Immature natural killer cell (primary cell): Measurements from ENCODE around the gene RBM33. TPM values are rescaled to one million over a fixed set of nuclear protein-coding genes. Genes with fewer than 3 reads are reported as not detected.
A peak's percentile ranks its signal among the peaks of the same experiment; 100 is the strongest.

Source experiments
- DNase-seq, 3 donors: peaks; one replicate each; pipeline ENCODE4 v3.0.0; 2022; ENCODE audit warnings: mixed read lengths in 1 of 3
- H3K27ac Mint-ChIP-seq, 6 donors: one replicate each; pipeline ENCODE4 v1.8.0; 2020; ENCODE audit warnings: mixed read lengths in 6 of 6, mild to moderate bottlenecking in 5 of 6, inconsistent platforms in 4 of 6, moderate library complexity in 3 of 6
- H3K27me3 Mint-ChIP-seq, 3 donors: one replicate each; pipeline ENCODE4 v1.8.0; 2020 to 2021; ENCODE audit warnings: low read depth in 3 of 3, mild to moderate bottlenecking in 3 of 3, mixed read lengths in 3 of 3, moderate library complexity in 3 of 3, inconsistent platforms in 1 of 3
- H3K36me3 Mint-ChIP-seq, 3 donors: one replicate each; pipeline ENCODE4 v1.8.0; 2020; ENCODE audit warnings: mixed read lengths in 3 of 3, inconsistent platforms in 2 of 3, mild to moderate bottlenecking in 2 of 3
- H3K4me1 Mint-ChIP-seq, 2 donors: one replicate each; pipeline ENCODE4 v1.8.0; 2020; ENCODE audit warnings: inconsistent platforms in 2 of 2, mild to moderate bottlenecking in 2 of 2, mixed read lengths in 2 of 2, moderate library complexity in 1 of 2
- H3K4me3 Mint-ChIP-seq, 5 donors: one replicate each; pipeline ENCODE4 v1.8.0; 2020; ENCODE audit warnings: mild to moderate bottlenecking in 5 of 5, mixed read lengths in 5 of 5, inconsistent platforms in 3 of 5, moderate library complexity in 3 of 5
- H3K9me3 Mint-ChIP-seq, 6 donors: one replicate each; pipeline ENCODE4 v1.8.0; 2020; ENCODE audit warnings: mild to moderate bottlenecking in 6 of 6, mixed read lengths in 6 of 6, inconsistent platforms in 4 of 6, moderate library complexity in 3 of 6
- polyA plus RNA-seq, 3 donors: library from polyadenylated mRNA; unstranded; fragments of 300-500 nt; fragmentation: Illumina TruSeq; gene quantifications; one replicate each; pipeline ENCODE4 v1.2.3, GENCODE V29; 2021

The RBM33 gene
- polyA plus RNA-seq, 3 donors from 2014 or later = 10.9 to 61.5 (median 28.3) TPM

DNA sequence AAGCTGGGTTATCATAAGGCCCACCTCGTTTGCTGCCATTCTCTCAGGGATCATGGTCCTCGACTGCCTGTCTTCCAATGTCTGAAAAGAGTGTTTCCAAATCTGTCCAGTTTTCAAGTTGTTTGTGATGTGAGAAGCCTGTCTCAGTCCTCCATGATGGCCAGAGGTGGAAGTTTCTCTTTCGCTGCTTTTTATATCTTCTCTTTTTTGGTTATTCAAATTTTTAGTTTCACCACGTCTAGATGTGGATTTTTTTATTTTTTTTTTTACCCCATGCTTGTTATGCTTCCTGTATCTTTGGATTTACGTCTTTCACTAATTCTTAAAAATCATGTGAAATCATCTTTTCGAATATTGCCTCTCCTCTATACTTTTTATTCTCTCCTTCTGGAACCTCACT is 6.1 kb upstream of the RBM33 start:
- no peak overlapping the region for H3K27ac Mint-ChIP-seq
- DNase-seq = no peak
- H3K9me3 Mint-ChIP-seq = peaks cover 0 to 13% (median 7%) of the 10 kb centered on the region in 6 donors
- peaks cover 1 to 3% of the 10 kb centered on the region in 2 donors for H3K4me1 Mint-ChIP-seq
- H3K27me3 Mint-ChIP-seq = peaks cover 4 to 12% (median 8%) of the 10 kb centered on the region in 3 donors
- peaks cover 4 to 34% (median 25%) of the 10 kb centered on the region in 3 donors for H3K36me3 Mint-ChIP-seq
- no peak overlapping the region for H3K4me3 Mint-ChIP-seq

DNA sequence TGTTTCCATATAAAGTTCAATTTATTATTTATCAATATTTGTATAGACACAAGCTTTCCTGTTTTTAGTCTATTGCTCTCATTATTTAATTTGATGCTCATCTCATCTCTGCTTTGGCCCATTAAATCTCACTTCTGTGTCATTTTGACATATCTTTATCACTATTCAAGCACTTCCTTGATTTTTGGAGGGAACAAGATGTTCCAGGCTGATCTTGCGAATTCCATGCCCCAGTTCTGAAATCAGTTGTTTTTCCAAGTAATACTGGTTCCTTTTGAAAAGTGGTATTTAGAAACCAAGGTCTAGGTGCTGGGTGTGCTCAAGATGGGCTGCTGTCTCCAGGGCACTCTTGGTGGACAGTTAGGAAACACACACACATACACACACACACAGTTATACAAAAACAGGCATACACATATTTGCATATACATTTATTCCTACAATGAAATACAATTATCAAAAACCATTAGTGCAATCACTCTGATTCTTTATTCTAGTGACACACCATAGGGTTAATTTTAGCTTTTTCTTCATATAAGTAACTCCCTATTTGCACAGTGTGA is 4.4 kb upstream of the RBM33 start:
- DNase-seq = no peak
- no peak overlapping the region for H3K4me3 Mint-ChIP-seq
- H3K27ac Mint-ChIP-seq = peak overlapping the region in 1 of 6 donors; percentile 35
- H3K36me3 Mint-ChIP-seq = peaks cover 6 to 38% (median 27%) of the 10 kb centered on the region in 3 donors
- peaks cover 0 to 13% (median 7%) of the 10 kb centered on the region in 6 donors for H3K9me3 Mint-ChIP-seq
- H3K27me3 Mint-ChIP-seq = peaks cover 13 to 16% (median 14%) of the 10 kb centered on the region in 3 donors
- H3K4me1 Mint-ChIP-seq = peaks cover 10 to 16% of the 10 kb centered on the region in 2 donors

DNA sequence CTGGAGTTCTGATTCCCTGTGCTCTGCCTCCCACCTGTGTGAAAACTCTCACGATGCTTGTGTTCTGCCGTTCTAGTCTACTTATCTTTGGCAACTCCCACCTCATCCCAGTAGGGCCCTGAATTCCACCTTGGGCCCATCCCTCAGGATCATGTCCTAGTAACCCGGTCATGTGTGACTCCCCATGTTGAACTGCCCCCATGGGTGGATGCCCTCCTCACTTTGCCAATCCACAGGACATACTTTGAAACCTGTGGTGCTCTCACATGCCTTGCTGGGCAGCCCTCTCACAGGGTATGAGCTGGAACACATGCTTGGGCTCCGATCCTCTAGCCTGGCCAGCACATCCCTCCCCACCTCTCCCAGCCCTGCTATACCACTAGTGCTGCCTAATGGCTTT is 3.8 kb upstream of the RBM33 start:
- H3K27me3 Mint-ChIP-seq = peaks cover 14 to 17% (median 15%) of the 10 kb centered on the region in 3 donors
- no peak overlapping the region for H3K4me3 Mint-ChIP-seq
- H3K36me3 Mint-ChIP-seq = peaks cover 7 to 38% (median 27%) of the 10 kb centered on the region in 3 donors
- peaks cover 0 to 13% (median 7%) of the 10 kb centered on the region in 6 donors for H3K9me3 Mint-ChIP-seq
- peaks cover 16 to 22% of the 10 kb centered on the region in 2 donors for H3K4me1 Mint-ChIP-seq
- no peak overlapping the region for H3K27ac Mint-ChIP-seq
- DNase-seq = no peak

DNA sequence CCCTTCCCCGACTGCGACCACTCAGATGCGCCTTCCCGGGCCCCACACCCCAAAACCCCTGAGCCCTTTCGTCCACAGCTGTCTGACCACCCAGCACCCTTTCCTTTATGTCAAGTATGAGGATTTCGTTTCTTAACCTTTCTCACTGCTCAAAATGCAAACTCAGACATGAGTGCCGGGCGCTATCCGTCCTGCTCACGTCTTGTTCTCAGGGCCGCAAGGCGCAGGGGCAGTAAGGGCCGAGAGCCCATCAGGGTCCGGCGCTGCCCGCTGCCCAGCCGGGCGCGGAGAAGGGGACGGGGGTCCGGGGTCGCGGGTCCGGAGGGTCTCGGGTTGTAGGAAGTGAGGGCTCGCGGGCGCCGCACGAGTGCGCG is 670 bp upstream of the RBM33 start:
- no peak for DNase-seq
- Mint-ChIP-seq H3K27me3 (peaks cover 6 to 13% (median 11%) of the 10 kb centered on the region in 3 donors), H3K9me3 (peaks cover 0 to 6% (median 3%) of the 10 kb centered on the region in 6 donors), H3K36me3 (peaks cover 15 to 42% (median 41%) of the 10 kb centered on the region in 3 donors), H3K4me1 (peaks cover 42 to 53% of the 10 kb centered on the region in 2 donors), H3K27ac (peak overlapping the region; percentile 94 to 98 (median 98)), H3K4me3 (peak overlapping the region; percentile 97 to 99 (median 98))

DNA sequence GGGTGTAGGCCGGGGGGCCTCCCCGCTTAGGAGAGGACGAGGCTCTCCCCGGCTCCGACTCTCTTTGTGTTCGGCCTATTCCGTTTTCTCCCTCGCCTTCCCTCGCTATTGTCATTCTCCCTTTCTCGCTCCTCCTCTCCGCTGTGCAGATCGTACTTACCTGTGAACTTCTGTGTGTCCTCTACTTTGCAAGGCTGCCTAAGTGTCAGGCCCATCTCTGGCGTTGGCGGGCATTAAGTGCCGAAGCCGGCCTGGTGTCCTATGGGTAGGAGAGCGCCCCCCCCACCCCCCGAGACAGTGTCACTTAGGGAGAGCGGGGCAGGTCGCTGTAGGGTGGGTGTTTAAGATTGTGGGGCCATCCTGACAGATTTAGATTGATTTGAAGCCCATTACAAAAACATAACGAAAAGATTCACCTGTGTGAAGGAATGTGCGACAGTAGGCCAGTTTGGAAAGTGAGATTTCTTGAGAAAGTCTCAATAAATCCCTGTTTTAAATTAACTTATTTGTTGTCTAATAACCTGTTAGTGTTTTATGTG is 579 bp downstream of the RBM33 start:
- H3K9me3 Mint-ChIP-seq = peaks cover 0 to 10% (median 4%) of the 10 kb centered on the region in 6 donors
- H3K36me3 Mint-ChIP-seq = peaks cover 17 to 43% (median 41%) of the 10 kb centered on the region in 3 donors
- peak overlapping the region; percentile 97 to 99 (median 98) for H3K4me3 Mint-ChIP-seq
- peaks cover 54 to 66% of the 10 kb centered on the region in 2 donors for H3K4me1 Mint-ChIP-seq
- peak overlapping the region; percentile 94 to 99 (median 98) for H3K27ac Mint-ChIP-seq
- DNase-seq = no peak
- H3K27me3 Mint-ChIP-seq = peaks cover 6 to 14% (median 9%) of the 10 kb centered on the region in 3 donors

DNA sequence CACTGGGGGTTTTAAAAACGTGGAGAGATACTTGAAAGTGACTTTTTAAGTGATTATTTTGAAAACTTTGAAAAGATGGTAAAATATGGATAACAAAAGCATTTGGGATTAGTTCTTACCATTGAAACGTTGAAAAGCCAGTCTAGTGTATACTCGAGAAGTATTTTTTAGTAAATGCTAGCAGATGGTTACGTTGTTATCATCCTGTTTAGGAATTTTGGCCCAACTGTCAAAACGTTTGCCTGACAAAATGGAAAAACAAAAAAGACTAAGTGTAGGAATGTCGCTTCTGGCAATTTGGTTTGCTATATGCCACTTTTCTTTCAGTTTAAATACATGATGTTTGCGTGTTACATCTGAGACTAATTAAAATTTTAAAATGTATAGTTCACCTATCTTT is 1.2 kb downstream of the RBM33 start:
- Mint-ChIP-seq H3K27me3 (peaks cover 6 to 14% (median 9%) of the 10 kb centered on the region in 3 donors), H3K9me3 (peaks cover 0 to 10% (median 4%) of the 10 kb centered on the region in 6 donors), H3K27ac (peak overlapping the region; percentile 94 to 99 (median 98)), H3K4me3 (peak overlapping the region; percentile 97 to 99 (median 98)), H3K36me3 (peaks cover 16 to 43% (median 36%) of the 10 kb centered on the region in 3 donors), H3K4me1 (peaks cover 60 to 72% of the 10 kb centered on the region in 2 donors)
- DNase-seq = no peak

DNA sequence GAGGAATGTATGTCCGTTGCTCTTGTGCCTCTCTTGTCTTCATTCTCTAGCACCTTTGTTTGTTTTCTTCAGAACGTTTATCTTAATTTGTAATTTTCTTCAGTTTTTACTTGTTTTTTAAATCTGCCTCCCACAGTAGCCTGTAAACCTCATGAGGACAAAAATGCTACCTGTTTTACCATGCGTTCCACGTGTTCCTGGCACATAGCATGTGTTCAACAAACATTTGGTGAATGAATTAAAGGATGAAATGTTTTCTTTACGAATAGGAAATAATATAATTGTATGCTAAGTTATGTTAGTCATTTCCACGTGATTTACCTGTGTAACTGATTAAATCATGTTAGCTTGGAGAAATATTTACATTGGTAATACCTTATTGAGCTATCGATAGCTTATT is 2.2 kb downstream of the RBM33 start:
- H3K27ac Mint-ChIP-seq = peak overlapping the region; percentile 8 to 83 (median 30)
- H3K36me3 Mint-ChIP-seq = peaks cover 16 to 32% (median 27%) of the 10 kb centered on the region in 3 donors
- H3K27me3 Mint-ChIP-seq = peaks cover 7 to 14% (median 9%) of the 10 kb centered on the region in 3 donors
- peak overlapping the region; percentile 52 to 99 (median 97) for H3K4me3 Mint-ChIP-seq
- H3K4me1 Mint-ChIP-seq = peaks cover 70 to 82% of the 10 kb centered on the region in 2 donors
- peaks cover 0 to 10% (median 4%) of the 10 kb centered on the region in 6 donors for H3K9me3 Mint-ChIP-seq
- DNase-seq = no peak

DNA sequence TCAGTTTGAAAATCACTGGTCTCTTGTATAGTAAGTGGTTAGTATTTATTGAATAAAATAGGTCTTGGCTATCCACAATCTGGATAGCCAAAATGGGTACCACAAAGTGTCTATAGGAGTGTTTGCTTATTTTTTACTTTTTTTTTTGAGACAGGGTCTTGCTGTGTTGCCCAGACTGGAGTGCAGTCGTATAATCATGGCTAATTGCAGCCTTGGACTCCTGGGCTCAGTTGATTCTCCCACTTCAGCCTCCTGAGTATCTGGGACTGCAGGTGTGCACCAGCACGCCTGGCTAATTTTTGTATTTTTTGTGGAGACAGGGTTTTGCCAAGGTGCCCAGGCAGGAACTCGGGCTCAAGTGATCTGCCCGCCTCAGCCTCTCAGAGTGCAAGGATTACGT is 2.8 kb downstream of the RBM33 start:
- Mint-ChIP-seq H3K36me3 (peaks cover 16 to 32% (median 27%) of the 10 kb centered on the region in 3 donors), H3K27me3 (peaks cover 7 to 14% (median 9%) of the 10 kb centered on the region in 3 donors), H3K4me1 (peaks cover 76 to 89% of the 10 kb centered on the region in 2 donors), H3K4me3 (peak overlapping the region in 1 of 5 donors; percentile 25), H3K9me3 (peaks cover 0 to 10% (median 4%) of the 10 kb centered on the region in 6 donors), H3K27ac (peak overlapping the region in 2 of 6 donors; percentile 8 to 20)
- DNase-seq = no peak

DNA sequence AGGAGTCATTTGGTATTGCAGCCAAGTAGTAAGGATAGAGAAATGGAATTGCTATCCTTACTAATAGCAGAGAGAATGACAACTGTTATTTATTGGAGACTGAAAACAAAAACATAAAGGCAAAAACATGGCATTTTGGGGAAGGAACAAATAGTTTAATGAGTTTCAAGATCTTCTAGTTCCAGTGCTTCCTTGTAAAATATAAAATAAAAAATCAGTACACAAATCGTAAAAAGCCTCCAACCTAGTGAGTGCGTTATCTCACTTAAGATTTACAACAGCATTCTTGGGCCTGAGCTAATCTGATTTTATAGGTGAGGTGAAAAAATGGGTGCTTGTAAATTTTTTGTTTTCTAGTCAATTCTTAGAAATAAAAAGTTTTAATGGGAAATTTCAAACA is 3.3 kb downstream of the RBM33 start:
- H3K4me3 Mint-ChIP-seq = peak overlapping the region in 1 of 5 donors; percentile 25
- H3K36me3 Mint-ChIP-seq = peaks cover 16 to 32% (median 27%) of the 10 kb centered on the region in 3 donors
- peaks cover 81 to 93% of the 10 kb centered on the region in 2 donors for H3K4me1 Mint-ChIP-seq
- H3K27ac Mint-ChIP-seq = peak overlapping the region in 1 of 6 donors; percentile 20
- no peak for DNase-seq
- peaks cover 0 to 10% (median 4%) of the 10 kb centered on the region in 6 donors for H3K9me3 Mint-ChIP-seq
- H3K27me3 Mint-ChIP-seq = peaks cover 7 to 14% (median 9%) of the 10 kb centered on the region in 3 donors

DNA sequence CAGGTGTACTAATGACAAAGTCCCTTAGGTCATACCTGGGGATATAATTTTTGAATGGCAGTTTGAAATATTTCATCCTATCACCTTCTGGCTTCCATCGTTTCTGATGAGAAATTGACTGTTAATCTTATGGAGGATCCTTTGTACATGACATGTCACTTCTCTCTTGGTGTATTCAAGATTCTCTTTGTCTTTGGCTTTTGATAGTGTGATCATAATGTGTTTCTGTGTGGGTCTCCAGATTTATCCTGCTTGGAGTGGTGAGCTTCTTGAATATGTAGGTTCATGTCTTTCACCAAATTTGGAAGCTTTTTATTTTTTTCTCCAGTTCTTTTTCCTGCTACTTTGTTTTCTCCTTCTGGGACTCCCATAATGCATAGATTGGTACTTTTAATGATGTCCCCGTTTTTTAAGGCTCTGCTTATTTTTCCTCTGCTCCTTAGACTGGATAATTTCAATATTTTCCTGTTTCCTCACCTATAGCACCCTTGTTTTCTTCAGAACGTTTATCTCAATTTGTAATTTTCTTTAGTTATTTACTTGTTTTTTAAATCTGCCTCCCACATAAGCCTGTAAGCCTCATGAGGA is 4.4 kb downstream of the RBM33 start:
- Mint-ChIP-seq H3K4me3 (peak overlapping the region in 2 of 5 donors; percentile 2 to 15), H3K27ac (peak overlapping the region in 3 of 6 donors; percentile 6 to 66 (median 44)), H3K36me3 (peaks cover 16 to 28% (median 22%) of the 10 kb centered on the region in 3 donors), H3K9me3 (peaks cover 0 to 10% (median 4%) of the 10 kb centered on the region in 6 donors), H3K27me3 (peaks cover 5 to 9% (median 7%) of the 10 kb centered on the region in 3 donors), H3K4me1 (peaks cover 84 to 97% of the 10 kb centered on the region in 2 donors)
- DNase-seq = no peak

DNA sequence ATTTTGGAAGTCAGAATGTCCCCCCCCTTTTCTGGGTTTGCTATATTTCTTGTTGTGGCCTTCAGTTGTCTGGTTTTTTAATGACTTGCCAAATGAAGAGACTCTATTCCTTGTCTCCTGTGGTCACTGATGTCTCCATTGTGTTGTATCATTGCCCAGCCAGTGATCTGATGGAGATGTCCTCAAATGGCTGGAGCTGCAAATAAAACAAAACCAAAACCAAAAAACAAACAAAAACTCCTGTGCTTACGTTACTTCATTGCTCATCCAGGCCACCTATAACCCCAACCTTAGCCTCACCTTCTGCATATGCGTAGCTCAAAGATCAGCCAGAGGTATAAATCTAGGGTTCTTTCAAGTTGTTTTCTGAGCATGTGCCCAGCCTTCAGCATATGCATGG is 5.1 kb downstream of the RBM33 start:
- peaks cover 16 to 28% (median 22%) of the 10 kb centered on the region in 3 donors for H3K36me3 Mint-ChIP-seq
- peaks cover 2 to 6% (median 4%) of the 10 kb centered on the region in 3 donors for H3K27me3 Mint-ChIP-seq
- no peak for DNase-seq
- H3K9me3 Mint-ChIP-seq = peaks cover 0 to 10% (median 4%) of the 10 kb centered on the region in 6 donors
- H3K4me1 Mint-ChIP-seq = peaks cover 89 to 98% of the 10 kb centered on the region in 2 donors
- H3K4me3 Mint-ChIP-seq = peak overlapping the region in 3 of 5 donors; percentile 17 to 27 (median 23)
- H3K27ac Mint-ChIP-seq = peak overlapping the region in 3 of 6 donors; percentile 33 to 56 (median 36)

DNA sequence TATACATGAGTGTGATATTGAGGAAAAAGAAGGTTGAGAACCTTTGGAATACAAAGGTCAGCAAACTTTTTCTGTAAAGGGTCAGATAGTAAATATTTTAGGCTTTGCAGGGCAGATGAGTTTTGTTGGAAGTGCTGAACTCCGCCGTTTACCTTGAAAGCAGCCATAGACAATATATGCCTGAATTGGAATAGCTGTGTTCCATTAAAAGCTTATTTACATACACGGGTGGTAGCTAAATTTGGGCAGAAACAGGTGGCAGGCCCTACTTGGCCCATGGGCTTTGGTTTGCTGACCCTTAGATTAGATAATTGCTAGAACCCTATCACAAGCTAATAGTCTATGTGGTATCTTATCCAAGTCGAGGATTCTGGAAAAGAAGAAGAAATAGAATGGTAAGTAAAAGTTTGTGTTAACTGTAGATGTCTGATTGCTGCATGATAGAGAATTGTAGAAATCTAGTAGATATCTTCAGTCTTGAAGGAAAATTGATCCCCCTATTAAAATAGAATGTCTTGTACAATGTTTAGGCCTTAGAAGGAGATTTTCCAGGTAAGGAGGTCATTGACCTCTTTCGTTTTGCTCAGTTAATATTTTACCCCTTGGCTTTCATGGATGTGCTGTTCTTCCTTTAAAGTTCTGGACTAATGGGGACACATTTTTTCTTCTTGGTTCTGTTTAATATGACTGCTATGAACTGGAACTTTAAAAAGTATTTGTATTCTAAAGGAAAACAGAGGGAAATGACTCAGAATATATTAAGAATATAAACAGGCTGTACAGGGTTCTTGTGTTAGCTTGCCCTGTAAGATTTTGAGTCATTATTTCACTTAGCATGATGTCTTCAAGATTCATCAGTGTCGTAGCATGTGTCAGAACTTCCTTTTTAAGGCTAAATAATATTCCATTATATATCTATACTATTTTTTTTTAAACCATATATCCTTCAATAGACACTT is 8.0 kb downstream of the RBM33 start:
- H3K9me3 Mint-ChIP-seq = peaks cover 0 to 10% (median 4%) of the 10 kb centered on the region in 6 donors
- H3K36me3 Mint-ChIP-seq = peaks cover 12 to 28% (median 20%) of the 10 kb centered on the region in 3 donors
- no peak for DNase-seq
- no peak overlapping the region for H3K4me3 Mint-ChIP-seq
- H3K4me1 Mint-ChIP-seq = peaks cover 86 to 100% of the 10 kb centered on the region in 2 donors
- peak overlapping the region in 1 of 6 donors; percentile 23 for H3K27ac Mint-ChIP-seq
- H3K27me3 Mint-ChIP-seq = peaks cover 0 to 2% (median 1%) of the 10 kb centered on the region in 3 donors
